Activated CD8-positive, alpha-beta T cell treated with anti-CD3 and anti-CD28 coated beads for 36 hours (primary cell): ENCODE results near the gene SMPD1. TPM values are rescaled to one million over a fixed set of nuclear protein-coding genes. Genes with fewer than 3 reads are reported as not detected.

Experiments used
- ATAC-seq: fragments of 200-7000 bp; cut with Tn5 transposase; one replicate; pipeline ENCODE4 v1.10.0; 2021; ENCODE audit warnings: mild to moderate bottlenecking, moderate library complexity
- CTCF ChIA-PET: fragments of 350-600 bp; sonication (Branson Sonifier 250); formaldehyde crosslinking; loops from one replicate; lab custom pipeline; 2021; ENCODE audit warnings: antibody characterized with exemption; lab: Charles Lee
- POLR2A ChIA-PET: fragments of 350-600 bp; sonication (Branson Sonifier 250); formaldehyde crosslinking; loops from one replicate; lab custom pipeline; 2021; ENCODE audit warnings: antibody characterized with exemption; lab: Charles Lee
- DNase-seq: peaks from one replicate; pipeline ENCODE4 v3.0.0-alpha.2; 2020
- H3K27ac Mint-ChIP-seq: one replicate; pipeline ENCODE4 v1.8.0; 2021; ENCODE audit warnings: mild to moderate bottlenecking, mixed read lengths
- H3K27me3 Mint-ChIP-seq: one replicate; pipeline ENCODE4 v1.8.0; 2021; ENCODE audit warnings: mixed read lengths
- H3K36me3 Mint-ChIP-seq: one replicate; pipeline ENCODE4 v1.8.0; 2021; ENCODE audit warnings: low read depth, mixed read lengths
- H3K4me1 Mint-ChIP-seq: one replicate; pipeline ENCODE4 v1.8.0; 2021; ENCODE audit warnings: low read depth, mixed read lengths
- H3K4me3 Mint-ChIP-seq: one replicate; pipeline ENCODE4 v1.8.0; 2021; ENCODE audit warnings: mild to moderate bottlenecking, moderate library complexity, mixed read lengths
- H3K9me3 Mint-ChIP-seq: one replicate; pipeline ENCODE4 v1.8.0; 2021; ENCODE audit warnings: mixed read lengths
- intact Hi-C: fragments of 100-400 bp; cut with micrococcal nuclease; formaldehyde crosslinking; loops from one replicate; pipeline ENCODE4 v1.10.0; 2022
- total RNA-seq, 2 experiments: library from RNA; stranded (reverse); gene quantifications; one replicate each; pipeline ENCODE4 v1.2.3, GENCODE V29; 2021
- TF ChIP-seq, protein P1 (sequence below): fragments of 200-600 bp; IDR thresholded peaks from one replicate; pipeline ENCODE4 v1.8.0; 2022; ENCODE audit warnings: antibody characterized with exemption, mild to moderate bottlenecking

Gene SMPD1
- total RNA-seq, 2 experiments from 2014 or later: 10.6 to 11.2 TPM

- intact Hi-C loops: loop anchor here (10.0 kb wide), 1 partner anchor 207 kb away; the partner anchor contains the start of genes ILK and RRP8
- H3K4me1 Mint-ChIP-seq: peaks cover 40% of the 10 kb centered on the region
- TF ChIP-seq, protein P1, sequence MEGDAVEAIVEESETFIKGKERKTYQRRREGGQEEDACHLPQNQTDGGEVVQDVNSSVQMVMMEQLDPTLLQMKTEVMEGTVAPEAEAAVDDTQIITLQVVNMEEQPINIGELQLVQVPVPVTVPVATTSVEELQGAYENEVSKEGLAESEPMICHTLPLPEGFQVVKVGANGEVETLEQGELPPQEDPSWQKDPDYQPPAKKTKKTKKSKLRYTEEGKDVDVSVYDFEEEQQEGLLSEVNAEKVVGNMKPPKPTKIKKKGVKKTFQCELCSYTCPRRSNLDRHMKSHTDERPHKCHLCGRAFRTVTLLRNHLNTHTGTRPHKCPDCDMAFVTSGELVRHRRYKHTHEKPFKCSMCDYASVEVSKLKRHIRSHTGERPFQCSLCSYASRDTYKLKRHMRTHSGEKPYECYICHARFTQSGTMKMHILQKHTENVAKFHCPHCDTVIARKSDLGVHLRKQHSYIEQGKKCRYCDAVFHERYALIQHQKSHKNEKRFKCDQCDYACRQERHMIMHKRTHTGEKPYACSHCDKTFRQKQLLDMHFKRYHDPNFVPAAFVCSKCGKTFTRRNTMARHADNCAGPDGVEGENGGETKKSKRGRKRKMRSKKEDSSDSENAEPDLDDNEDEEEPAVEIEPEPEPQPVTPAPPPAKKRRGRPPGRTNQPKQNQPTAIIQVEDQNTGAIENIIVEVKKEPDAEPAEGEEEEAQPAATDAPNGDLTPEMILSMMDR: no peak
- H3K4me3 Mint-ChIP-seq: no peak overlapping the region
- ATAC-seq (no peak), DNase-seq (no peak)
- H3K27me3 Mint-ChIP-seq: no peaks in the 10 kb centered on the region
- no peak overlapping the region for H3K27ac Mint-ChIP-seq
- POLR2A ChIA-PET: interaction anchor here (1.0 to 1.2 kb wide), 2 partner anchors 9 to 21 kb away, joined by 3 read pairs; partner anchors contain the start of gene APBB1
- H3K9me3 Mint-ChIP-seq: no peaks in the 10 kb centered on the region
- CTCF ChIA-PET: interaction anchor here (1.7 to 6.2 kb wide), 3 partner anchors 8 to 19 kb away, joined by 7 to 45 read pairs (median 8); partner anchors contain the start of gene SMPD1
- H3K36me3 Mint-ChIP-seq: peaks cover 17% of the 10 kb centered on the region
Measured at GRCh38 chr11:6397636-6398035, 7.4 kb downstream of the SMPD1 start.

GRCh38 chr11:6400431-6401345 is 10.4 kb downstream of the SMPD1 start:
- Mint-ChIP-seq H3K4me1 (peaks cover 59% of the 10 kb centered on the region), H3K9me3 (no peaks in the 10 kb centered on the region), H3K36me3 (peaks cover 12% of the 10 kb centered on the region), H3K27me3 (no peaks in the 10 kb centered on the region), H3K27ac (no peak overlapping the region), H3K4me3 (no peak overlapping the region)
- ChIA-PET POLR2A (interaction anchor here (2.4 to 6.0 kb wide), 2 partner anchors 11 to 22 kb away, joined by 9 to 42 read pairs; partner anchors contain the start of gene SMPD1), CTCF (interaction anchor here (1.1 to 6.2 kb wide), 5 partner anchors 11 to 105 kb away, joined by 3 to 45 read pairs (median 6); partner anchors contain the start of genes APBB1 and SMPD1)
- TF ChIP-seq, protein P1: no peak
- intact Hi-C loops: no loop called here
- DNase-seq: no peak
- no peak for ATAC-seq

- Mint-ChIP-seq H3K4me1 (peaks cover 65% of the 10 kb centered on the region), H3K36me3 (peaks cover 10% of the 10 kb centered on the region), H3K27me3 (no peaks in the 10 kb centered on the region), H3K9me3 (no peaks in the 10 kb centered on the region), H3K4me3 (no peak overlapping the region), H3K27ac (no peak overlapping the region)
- ATAC-seq: no peak
- intact Hi-C loops: no loop called here
- no peak for DNase-seq
- ChIA-PET POLR2A (interaction anchor here (1.9 to 6.0 kb wide), 3 partner anchors 10 to 23 kb away, joined by 9 to 42 read pairs (median 13); partner anchors contain the start of gene SMPD1), CTCF (interaction anchor here (1.1 to 6.2 kb wide), 8 partner anchors 8 to 104 kb away, joined by 3 to 45 read pairs (median 8); partner anchors contain the start of genes APBB1 and SMPD1)
- TF ChIP-seq, protein P1: no peak
Measured at GRCh38 chr11:6401464-6401863, 11.2 kb downstream of the SMPD1 start.

- intact Hi-C loops: no loop called here
- H3K27me3 Mint-ChIP-seq: no peaks in the 10 kb centered on the region
- DNase-seq (peak; percentile 62), ATAC-seq (peak; percentile 49)
- CTCF ChIA-PET: interaction anchor here (0.7 to 6.2 kb wide), 8 partner anchors 9 to 281 kb away, joined by 3 to 45 read pairs (median 8); partner anchors contain the start of genes APBB1, MRPL17 and SMPD1
- H3K27ac Mint-ChIP-seq: peak overlapping the region; percentile 93
- peaks cover 11% of the 10 kb centered on the region for H3K36me3 Mint-ChIP-seq
- peaks cover 70% of the 10 kb centered on the region for H3K4me1 Mint-ChIP-seq
- POLR2A ChIA-PET: interaction anchor here (1.0 to 6.0 kb wide), 6 partner anchors 9 to 75 kb away, joined by 3 to 42 read pairs (median 15); partner anchors contain the start of genes APBB1 and SMPD1
- peak overlapping the region; percentile 50 for H3K4me3 Mint-ChIP-seq
- no peaks in the 10 kb centered on the region for H3K9me3 Mint-ChIP-seq
- TF ChIP-seq, protein P1: no peak
Measured at GRCh38 chr11:6402061-6402470, 11.8 kb downstream of the SMPD1 start.
